Measurements from ENCODE around the gene FOXRED1. TPM values are rescaled to one million over a fixed set of nuclear protein-coding genes. Genes with fewer than 3 reads are reported as not detected.

Gene FOXRED1
- total and polyA plus RNA-seq, 9 of the 15 experiments (the other 6 are each of a cell fraction or from before 2014, with no cell fraction given): 14.1 to 94.4 (median 53.1) TPM

- TF ChIP-seq RREB1 (CRISPR knock-in tag; IDR thresholded peaks at IDR 0.05) (no peak), CXXC5 (CRISPR knock-in tag; IDR thresholded peaks at IDR 0.05) (no peak), CGGBP1 (CRISPR knock-in tag; IDR thresholded peaks at IDR 0.05) (no peak), NKRF (IDR thresholded peaks at IDR 0.05; ENCODE audit: borderline replicate concordance) (no peak), ZNF274 (IDR thresholded peaks at IDR 0.05; ENCODE audit: borderline replicate concordance, low read depth, low read length) (no peak), MEIS2 (IDR thresholded peaks at IDR 0.05; ENCODE audit: partially characterized antibody) (no peak), TSHZ1 (CRISPR knock-in tag; IDR thresholded peaks at IDR 0.05) (no peak), ZNF316 (IDR thresholded peaks at IDR 0.05) (no peak), ZNF778 (CRISPR knock-in tag; IDR thresholded peaks at IDR 0.05) (no peak), RFX1 (IDR thresholded peaks at IDR 0.05) (no peak), HMBOX1 (IDR thresholded peaks at IDR 0.05) (no peak), HNRNPLL (IDR thresholded peaks at IDR 0.05; ENCODE audit: low read depth, low read length, poor library complexity, severe bottlenecking) (no peak)
These were observed 54.0 kb downstream of the FOXRED1 start (continued) for GRCh38 chr11:126322996-126323395.

All from K562 (cell line).